CD8-positive, alpha-beta memory T cell (primary cell): ENCODE data around the gene POLR3GL. TPM values are rescaled to one million over a fixed set of nuclear protein-coding genes. Genes with fewer than 3 reads are reported as not detected.

Source experiments
- CTCF ChIA-PET: fragments of 350-600 bp; sonication (Branson Sonifier 250); formaldehyde crosslinking; loops from one replicate; lab custom pipeline; 2021; ENCODE audit warnings: antibody characterized with exemption; lab: Charles Lee
- POLR2A ChIA-PET: fragments of 350-600 bp; sonication (Branson Sonifier 250); formaldehyde crosslinking; loops from one replicate; lab custom pipeline; 2021; ENCODE audit warnings: antibody characterized with exemption; lab: Charles Lee
- DNase-seq, 5 donors: peaks; one replicate each; pipeline versions ENCODE4 v3.0.0 to v3.0.0-alpha.2; 2020 to 2022; ENCODE audit warnings: mixed read lengths in 1 of 5
- H3K27ac ChIP-seq: one replicate; pipeline ENCODE4 v1.7.0; 2013; ENCODE audit warnings: low read depth, mild to moderate bottlenecking, low read length, moderate library complexity
- H3K27me3 ChIP-seq: 2 replicates; pipeline ENCODE4 v1.7.0; 2013; ENCODE audit warnings: low read length, mild to moderate bottlenecking; ENCODE audit not compliant: insufficient read depth, poor library complexity, severe bottlenecking
- H3K36me3 ChIP-seq: 2 replicates; pipeline ENCODE4 v1.7.0; 2013; ENCODE audit warnings: mild to moderate bottlenecking, low read length, moderate library complexity; ENCODE audit not compliant: insufficient read depth
- H3K4me1 ChIP-seq: 2 replicates; pipeline ENCODE4 v1.7.0; 2013; ENCODE audit warnings: mild to moderate bottlenecking, low read length, moderate library complexity; ENCODE audit not compliant: insufficient read depth
- H3K4me3 ChIP-seq: 2 replicates; pipeline ENCODE4 v1.7.0; 2013; ENCODE audit warnings: mild to moderate bottlenecking, low read length
- H3K9me3 ChIP-seq: 2 replicates; pipeline ENCODE4 v1.7.0; 2013; ENCODE audit warnings: mild to moderate bottlenecking, low read length
- H3K27ac Mint-ChIP-seq, 8 donors: one replicate each; pipeline ENCODE4 v1.8.0; 2020 to 2021; ENCODE audit warnings: mixed read lengths in 8 of 8, mild to moderate bottlenecking in 6 of 8, inconsistent platforms in 3 of 8, moderate library complexity in 3 of 8
- H3K27me3 Mint-ChIP-seq, 2 donors: one replicate each; pipeline ENCODE4 v1.8.0; 2020 to 2021; ENCODE audit warnings: mixed read lengths in 2 of 2, mild to moderate bottlenecking in 1 of 2, moderate library complexity in 1 of 2
- H3K36me3 Mint-ChIP-seq, 3 donors: one replicate each; pipeline ENCODE4 v1.8.0; 2020 to 2021; ENCODE audit warnings: mixed read lengths in 3 of 3, inconsistent platforms in 1 of 3, mild to moderate bottlenecking in 1 of 3
- H3K4me1 Mint-ChIP-seq, 3 donors: one replicate each; pipeline ENCODE4 v1.8.0; 2020 to 2021; ENCODE audit warnings: mixed read lengths in 3 of 3, inconsistent platforms in 1 of 3, mild to moderate bottlenecking in 1 of 3
- H3K4me3 Mint-ChIP-seq, 7 donors: one replicate each; pipeline ENCODE4 v1.8.0; 2020 to 2021; ENCODE audit warnings: mixed read lengths in 7 of 7, mild to moderate bottlenecking in 6 of 7, moderate library complexity in 4 of 7, inconsistent platforms in 2 of 7
- H3K9me3 Mint-ChIP-seq, 5 donors: one replicate each; pipeline ENCODE4 v1.8.0; 2020 to 2022; ENCODE audit warnings: mixed read lengths in 5 of 5, mild to moderate bottlenecking in 3 of 5, moderate library complexity in 2 of 5, inconsistent platforms in 1 of 5
- polyA plus RNA-seq: library from polyadenylated mRNA; unstranded; fragments of 300-500 nt; fragmentation: Illumina TruSeq; gene quantifications from one replicate; pipeline ENCODE4 v1.2.3, GENCODE V29; 2021
- total RNA-seq, 2 experiments: library from RNA; stranded (reverse); gene quantifications; one replicate each; pipeline ENCODE4 v1.2.3, GENCODE V29; 2021

Gene POLR3GL
- total and polyA plus RNA-seq, 3 experiments from 2014 or later: 21.6 to 103 (median 22.8) TPM

DNA sequence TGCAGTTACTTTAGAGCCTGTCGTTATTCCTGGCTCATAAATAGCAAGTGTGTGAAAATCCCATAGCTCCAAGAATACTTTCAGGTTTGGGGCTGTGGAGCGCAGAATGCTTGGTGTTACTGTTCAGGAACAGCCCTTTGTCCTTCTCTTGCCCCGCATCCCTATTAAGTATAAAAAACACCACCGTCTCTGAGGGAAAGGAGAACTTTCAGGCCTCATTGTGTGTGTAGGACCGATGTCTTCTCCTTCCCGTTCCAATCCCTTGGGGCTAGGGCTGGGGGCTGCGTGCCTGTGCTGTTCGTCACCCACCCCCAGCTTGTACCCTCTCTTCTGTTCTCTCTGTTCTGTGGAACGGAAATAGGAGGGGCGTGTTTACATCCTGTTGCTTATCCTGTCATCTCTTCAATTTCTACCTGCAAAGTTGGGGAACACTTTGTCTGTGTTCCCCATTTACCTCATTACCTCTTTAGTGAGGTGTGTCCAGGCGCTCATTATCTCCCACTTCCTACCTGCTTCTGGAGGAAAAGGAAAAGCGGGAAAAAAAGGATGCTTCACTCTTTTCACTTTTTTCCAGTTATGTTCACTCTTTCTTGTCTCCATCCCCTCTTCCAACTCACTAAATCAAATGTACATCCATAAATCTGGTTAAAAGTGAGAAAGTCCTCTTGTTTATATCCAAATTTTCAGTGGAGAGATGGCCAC is 32.7 kb downstream of the POLR3GL start:
- H3K27me3 Mint-ChIP-seq: peaks cover 0 to 3% of the 10 kb centered on the region in 2 donors
- ChIA-PET POLR2A (interaction anchor here (0.8 to 11.4 kb wide), 10 partner anchors 8 to 139 kb away, joined by 4 to 229 read pairs (median 16); partner anchors contain the start of genes ANKRD34A, LIX1L, PEX11B and PIAS3), CTCF (interaction anchor here (1.2 to 26.4 kb wide), 6 partner anchors 10 to 139 kb away, joined by 3 to 475 read pairs (median 8); partner anchors contain the start of genes PIAS3 and RBM8A)
- peak overlapping the region; percentile 84 to 98 (median 98) for H3K27ac Mint-ChIP-seq
- DNase-seq: peak; percentile 32 to 84 (median 68)
- peaks cover 0 to 5% (median 0%) of the 10 kb centered on the region in 5 donors for H3K9me3 Mint-ChIP-seq
- peak overlapping the region; percentile 99 for H3K4me3 ChIP-seq
- peaks cover 38 to 50% (median 42%) of the 10 kb centered on the region in 3 donors for H3K36me3 Mint-ChIP-seq
- H3K36me3 ChIP-seq: peaks cover 40% of the 10 kb centered on the region
- peaks cover 58 to 67% (median 63%) of the 10 kb centered on the region in 3 donors for H3K4me1 Mint-ChIP-seq
- H3K27me3 ChIP-seq: no peaks in the 10 kb centered on the region
- no peaks in the 10 kb centered on the region for H3K9me3 ChIP-seq
- peak overlapping the region; percentile 92 for H3K27ac ChIP-seq
- peaks cover 58% of the 10 kb centered on the region for H3K4me1 ChIP-seq
- H3K4me3 Mint-ChIP-seq: peak overlapping the region; percentile 94 to 99 (median 99)

GRCh38 chr1:145997718-145998023 is 33.2 kb downstream of the POLR3GL start:
- no peak for DNase-seq
- H3K4me1 ChIP-seq: peaks cover 55% of the 10 kb centered on the region
- peaks cover 35% of the 10 kb centered on the region for H3K36me3 ChIP-seq
- Mint-ChIP-seq H3K4me1 (peaks cover 53 to 63% (median 60%) of the 10 kb centered on the region in 3 donors), H3K4me3 (peak overlapping the region; percentile 94 to 99 (median 99)), H3K9me3 (peaks cover 0 to 5% (median 0%) of the 10 kb centered on the region in 5 donors), H3K36me3 (peaks cover 34 to 46% (median 37%) of the 10 kb centered on the region in 3 donors), H3K27me3 (peaks cover 0 to 3% of the 10 kb centered on the region in 2 donors), H3K27ac (peak overlapping the region; percentile 84 to 98 (median 98))
- POLR2A ChIA-PET: interaction anchor here (1.1 to 11.4 kb wide), 9 partner anchors 9 to 139 kb away, joined by 4 to 229 read pairs (median 17); partner anchors contain the start of genes ANKRD34A, LIX1L, PEX11B and PIAS3
- CTCF ChIA-PET: interaction anchor here (0.9 to 26.4 kb wide), 8 partner anchors 9 to 152 kb away, joined by 3 to 475 read pairs (median 4); partner anchors contain the start of genes NUDT17, PIAS3 and RBM8A
- no peaks in the 10 kb centered on the region for H3K27me3 ChIP-seq
- H3K4me3 ChIP-seq: peak overlapping the region; percentile 99
- H3K27ac ChIP-seq: peak overlapping the region; percentile 92
- no peaks in the 10 kb centered on the region for H3K9me3 ChIP-seq

- Histone ChIP-seq H3K4me1 (peaks cover 50% of the 10 kb centered on the region), H3K4me3 (peak overlapping the region; percentile 99), H3K27ac (no peak overlapping the region), H3K36me3 (peaks cover 17% of the 10 kb centered on the region), H3K27me3 (no peaks in the 10 kb centered on the region), H3K9me3 (no peaks in the 10 kb centered on the region)
- peak overlapping the region; percentile 85 to 98 (median 96) for H3K27ac Mint-ChIP-seq
- peaks cover 0 to 2% (median 0%) of the 10 kb centered on the region in 5 donors for H3K9me3 Mint-ChIP-seq
- ChIA-PET POLR2A (interaction anchor here (0.7 to 5.1 kb wide), 4 partner anchors 12 to 36 kb away, joined by 3 to 49 read pairs (median 4); no protein-coding TSS in a partner anchor), CTCF (interaction anchor here (26.4 kb wide), 1 partner anchor 21 kb away, joined by 475 read pairs; no protein-coding TSS in a partner anchor)
- peaks cover 49 to 62% (median 49%) of the 10 kb centered on the region in 3 donors for H3K4me1 Mint-ChIP-seq
- peak overlapping the region; percentile 94 to 99 (median 99) for H3K4me3 Mint-ChIP-seq
- peaks cover 16 to 28% (median 20%) of the 10 kb centered on the region in 3 donors for H3K36me3 Mint-ChIP-seq
- DNase-seq: peak in 3 of 5 donors; percentile 47 to 66 (median 62)
- H3K27me3 Mint-ChIP-seq: peaks cover 0 to 3% of the 10 kb centered on the region in 2 donors
Measured at GRCh38 chr1:145999321-146000024, 35.0 kb downstream of the POLR3GL start.

GRCh38 chr1:146001709-146002108 is 37.2 kb downstream of the POLR3GL start:
- H3K27ac ChIP-seq: no peak overlapping the region
- CTCF ChIA-PET: interaction anchor here (0.7 to 26.4 kb wide), 4 partner anchors 8 to 143 kb away, joined by 3 to 475 read pairs (median 5); partner anchors contain the start of gene PIAS3
- POLR2A ChIA-PET: interaction anchor here (0.5 to 1.3 kb wide), 4 partner anchors 10 to 74 kb away, joined by 3 to 5 read pairs (median 3); partner anchors contain the start of gene RBM8A
- Mint-ChIP-seq H3K27me3 (peaks cover 0 to 3% of the 10 kb centered on the region in 2 donors), H3K36me3 (peaks cover 0 to 7% (median 0%) of the 10 kb centered on the region in 3 donors), H3K9me3 (no peaks in the 10 kb centered on the region), H3K27ac (peak overlapping the region; percentile 72 to 94 (median 88)), H3K4me3 (peak overlapping the region; percentile 30 to 57 (median 47)), H3K4me1 (peaks cover 66 to 84% (median 68%) of the 10 kb centered on the region in 3 donors)
- no peaks in the 10 kb centered on the region for H3K27me3 ChIP-seq
- H3K4me3 ChIP-seq: no peak overlapping the region
- no peaks in the 10 kb centered on the region for H3K36me3 ChIP-seq
- H3K9me3 ChIP-seq: no peaks in the 10 kb centered on the region
- DNase-seq: no peak
- peaks cover 72% of the 10 kb centered on the region for H3K4me1 ChIP-seq

DNA sequence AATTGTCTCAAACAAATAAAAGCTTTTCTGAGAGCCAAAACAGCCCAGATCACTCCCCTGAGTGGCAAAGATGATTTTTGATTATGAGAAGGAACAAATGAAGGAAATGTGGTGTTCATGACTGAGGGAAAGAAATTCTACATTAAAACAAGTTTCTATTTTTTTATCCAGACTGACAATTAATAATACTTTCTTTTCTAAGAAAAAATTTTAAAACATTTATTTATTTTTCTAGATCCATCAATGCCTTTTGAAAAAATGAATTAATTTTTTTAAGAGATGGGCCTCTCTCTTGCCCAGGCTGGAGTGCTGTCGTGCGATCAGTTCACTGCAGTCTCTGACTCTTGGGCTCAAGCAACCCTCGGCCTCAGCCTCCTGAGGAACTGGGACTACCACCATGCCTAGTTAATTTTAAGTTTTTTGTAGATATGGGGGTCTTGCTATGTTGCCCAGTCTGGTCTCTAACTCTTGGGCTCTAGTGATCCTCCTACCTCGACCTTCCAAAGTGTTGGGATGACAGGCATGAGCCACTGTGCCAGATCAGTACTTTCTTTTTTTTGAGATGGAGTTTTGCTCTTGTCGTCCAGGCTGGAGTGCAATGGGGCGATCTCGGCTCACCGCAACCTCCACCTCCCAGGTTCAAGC is 43.1 kb downstream of the POLR3GL start:
- Mint-ChIP-seq H3K27me3 (no peaks in the 10 kb centered on the region), H3K36me3 (no peaks in the 10 kb centered on the region), H3K4me1 (peaks cover 31 to 50% (median 39%) of the 10 kb centered on the region in 3 donors), H3K27ac (peak overlapping the region; percentile 47 to 93 (median 75)), H3K4me3 (peak overlapping the region in 6 of 7 donors; percentile 69 to 87 (median 82)), H3K9me3 (no peaks in the 10 kb centered on the region)
- Histone ChIP-seq H3K4me1 (peaks cover 33% of the 10 kb centered on the region), H3K9me3 (no peaks in the 10 kb centered on the region), H3K27ac (no peak overlapping the region), H3K27me3 (no peaks in the 10 kb centered on the region), H3K4me3 (no peak overlapping the region), H3K36me3 (no peaks in the 10 kb centered on the region)
- ChIA-PET POLR2A (interaction anchor here (0.6 to 5.7 kb wide), 10 partner anchors 9 to 163 kb away, joined by 3 to 38 read pairs (median 5); partner anchors contain the start of genes ANKRD34A, POLR3GL and TXNIP), CTCF (interaction anchor here (0.6 to 26.4 kb wide), 17 partner anchors 10 to 162 kb away, joined by 3 to 475 read pairs (median 4); partner anchors contain the start of genes ANKRD34A, LIX1L, NUDT17 and POLR3GL)
- DNase-seq: no peak

GRCh38 chr1:146010126-146010738 is 45.7 kb downstream of the POLR3GL start:
- no peaks in the 10 kb centered on the region for H3K9me3 Mint-ChIP-seq
- peaks cover 23 to 35% (median 33%) of the 10 kb centered on the region in 3 donors for H3K4me1 Mint-ChIP-seq
- Histone ChIP-seq H3K36me3 (no peaks in the 10 kb centered on the region), H3K9me3 (no peaks in the 10 kb centered on the region), H3K4me1 (peaks cover 22% of the 10 kb centered on the region), H3K4me3 (no peak overlapping the region), H3K27ac (no peak overlapping the region), H3K27me3 (no peaks in the 10 kb centered on the region)
- no peaks in the 10 kb centered on the region for H3K27me3 Mint-ChIP-seq
- ChIA-PET POLR2A (interaction anchor here (5.7 kb wide), 1 partner anchor 31 kb away, joined by 38 read pairs; no protein-coding TSS in a partner anchor), CTCF (interaction anchor here (0.9 to 26.4 kb wide), 5 partner anchors 20 to 166 kb away, joined by 3 to 475 read pairs (median 16); partner anchors contain the start of genes ANKRD34A, NUDT17 and POLR3GL)
- H3K27ac Mint-ChIP-seq: peak overlapping the region in 3 of 8 donors; percentile 12 to 82 (median 54)
- no peak for DNase-seq
- no peaks in the 10 kb centered on the region for H3K36me3 Mint-ChIP-seq
- no peak overlapping the region for H3K4me3 Mint-ChIP-seq
